Measurements from ENCODE around the gene UNC13B.

DNA sequence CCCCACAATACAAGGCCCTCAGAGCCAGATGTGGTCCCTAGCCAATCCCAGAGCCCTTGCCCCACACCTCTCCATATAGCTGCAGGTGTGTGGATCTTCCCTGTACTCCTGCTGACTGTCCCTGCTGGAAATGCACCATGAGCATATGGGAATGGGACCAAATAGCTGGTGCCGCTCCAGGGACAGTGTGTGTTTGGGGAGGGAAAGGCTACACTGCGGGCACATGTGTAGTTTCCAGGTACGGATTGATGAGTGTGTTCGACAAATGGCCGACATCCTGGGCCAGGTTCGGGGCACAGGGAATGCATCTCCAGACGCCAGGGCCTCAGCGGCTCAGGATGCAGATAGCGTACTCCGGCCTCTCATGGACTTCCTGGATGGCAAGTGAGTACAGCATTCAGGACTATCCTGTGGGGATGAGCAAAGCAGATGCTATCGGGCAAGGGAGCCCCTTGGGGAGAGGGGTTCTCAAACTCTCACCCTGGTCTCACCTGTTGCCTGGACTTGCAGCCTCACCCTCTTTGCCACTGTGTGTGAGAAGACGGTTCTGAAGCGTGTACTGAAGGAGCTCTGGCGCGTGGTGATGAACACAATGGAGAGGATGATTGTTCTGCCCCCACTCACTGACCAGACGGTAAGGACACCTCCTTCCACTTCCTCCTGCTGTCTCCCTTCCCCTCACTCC, 237.0 kb downstream of the UNC13B start:
- TF ChIP-seq, protein P1, sequence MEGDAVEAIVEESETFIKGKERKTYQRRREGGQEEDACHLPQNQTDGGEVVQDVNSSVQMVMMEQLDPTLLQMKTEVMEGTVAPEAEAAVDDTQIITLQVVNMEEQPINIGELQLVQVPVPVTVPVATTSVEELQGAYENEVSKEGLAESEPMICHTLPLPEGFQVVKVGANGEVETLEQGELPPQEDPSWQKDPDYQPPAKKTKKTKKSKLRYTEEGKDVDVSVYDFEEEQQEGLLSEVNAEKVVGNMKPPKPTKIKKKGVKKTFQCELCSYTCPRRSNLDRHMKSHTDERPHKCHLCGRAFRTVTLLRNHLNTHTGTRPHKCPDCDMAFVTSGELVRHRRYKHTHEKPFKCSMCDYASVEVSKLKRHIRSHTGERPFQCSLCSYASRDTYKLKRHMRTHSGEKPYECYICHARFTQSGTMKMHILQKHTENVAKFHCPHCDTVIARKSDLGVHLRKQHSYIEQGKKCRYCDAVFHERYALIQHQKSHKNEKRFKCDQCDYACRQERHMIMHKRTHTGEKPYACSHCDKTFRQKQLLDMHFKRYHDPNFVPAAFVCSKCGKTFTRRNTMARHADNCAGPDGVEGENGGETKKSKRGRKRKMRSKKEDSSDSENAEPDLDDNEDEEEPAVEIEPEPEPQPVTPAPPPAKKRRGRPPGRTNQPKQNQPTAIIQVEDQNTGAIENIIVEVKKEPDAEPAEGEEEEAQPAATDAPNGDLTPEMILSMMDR (IDR thresholded peaks at IDR 0.05): no peak
- no peak for TF ChIP-seq POLR2A (IDR thresholded peaks at IDR 0.05)
